D721Med (cell line): ENCODE results near the gene CPB2.

Source experiments
- DNase-seq: peaks from one replicate; pipeline ENCODE4 v3.0.0; 2011; ENCODE audit warnings: low spot score; ENCODE audit not compliant: insufficient read length
- FAIRE-seq: peaks from 2 replicates; lab custom pipeline; 2011; peaks lifted over from hg19 to GRCh38; lab: Jason Lieb, UNC
- CTCF ChIP-seq: IDR thresholded peaks from 2 replicates; pipeline ENCODE4 v1.5.1; 2012; ENCODE audit warnings: mild to moderate bottlenecking, control low read depth; ENCODE audit not compliant: insufficient read depth; ENCODE audit errors: missing control alignments

The CPB2 gene

GRCh38 chr13:46126552-46127357 lies 21.9 kb upstream of the CPB2 start:
- FAIRE-seq (peak; percentile 63), DNase-seq (peak; percentile 40)
- TF ChIP-seq CTCF, result peak; percentile 95

DNA sequence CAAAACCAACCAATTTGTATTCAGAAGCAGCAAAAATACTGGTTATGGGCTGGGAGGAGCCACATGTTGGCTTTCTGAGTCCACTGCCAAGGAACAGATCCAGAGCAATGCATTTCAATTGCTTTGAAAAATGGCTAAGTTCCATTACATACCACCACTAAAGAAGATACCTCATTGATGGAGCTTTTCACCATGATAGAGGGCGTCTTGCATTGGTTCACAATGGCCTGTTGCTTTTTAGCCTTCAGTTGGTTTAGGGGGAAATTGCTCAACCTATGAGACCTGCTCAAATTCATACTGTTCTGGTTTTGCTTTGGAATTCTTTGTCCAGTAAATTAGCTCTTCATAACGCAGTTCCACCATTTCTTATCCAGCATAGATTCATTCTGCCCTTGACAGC lies 21.2 kb upstream of the CPB2 start:
- DNase-seq, result no peak

GRCh38 chr13:46124967-46125933 lies 20.4 kb upstream of the CPB2 start:
- FAIRE-seq (no peak), DNase-seq (no peak)

More for the DNA sequence above, 21.2 kb upstream of the CPB2 start:
- no peak for FAIRE-seq
- no peak for TF ChIP-seq CTCF

GRCh38 chr13:46124531-46124966 lies 19.7 kb upstream of the CPB2 start:
- FAIRE-seq (no peak), DNase-seq (no peak)
- TF ChIP-seq CTCF, result no peak

More at GRCh38 chr13:46124967-46125933, 20.4 kb upstream of the CPB2 start:
- no peak for TF ChIP-seq CTCF

DNA sequence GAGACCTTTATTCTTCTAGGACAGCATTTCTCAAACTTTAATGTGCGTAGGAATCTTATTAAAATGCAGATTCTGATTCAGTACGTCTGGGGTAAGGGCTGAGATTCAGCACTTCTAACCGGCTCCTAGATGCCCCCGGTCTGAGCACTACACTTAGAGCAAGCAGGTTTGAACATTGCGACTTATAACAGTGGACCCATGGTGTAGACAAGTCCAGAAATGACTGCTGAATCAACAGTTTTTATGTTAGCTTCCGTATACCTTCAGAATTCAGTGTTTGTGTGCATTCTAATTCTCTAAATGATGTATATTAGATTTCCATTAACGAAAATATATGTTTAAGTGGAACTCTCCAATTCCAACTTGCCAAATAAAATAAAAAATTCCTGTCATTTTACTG lies 17.5 kb upstream of the CPB2 start:
- FAIRE-seq (no peak), DNase-seq (no peak)
- no peak for TF ChIP-seq CTCF

DNA sequence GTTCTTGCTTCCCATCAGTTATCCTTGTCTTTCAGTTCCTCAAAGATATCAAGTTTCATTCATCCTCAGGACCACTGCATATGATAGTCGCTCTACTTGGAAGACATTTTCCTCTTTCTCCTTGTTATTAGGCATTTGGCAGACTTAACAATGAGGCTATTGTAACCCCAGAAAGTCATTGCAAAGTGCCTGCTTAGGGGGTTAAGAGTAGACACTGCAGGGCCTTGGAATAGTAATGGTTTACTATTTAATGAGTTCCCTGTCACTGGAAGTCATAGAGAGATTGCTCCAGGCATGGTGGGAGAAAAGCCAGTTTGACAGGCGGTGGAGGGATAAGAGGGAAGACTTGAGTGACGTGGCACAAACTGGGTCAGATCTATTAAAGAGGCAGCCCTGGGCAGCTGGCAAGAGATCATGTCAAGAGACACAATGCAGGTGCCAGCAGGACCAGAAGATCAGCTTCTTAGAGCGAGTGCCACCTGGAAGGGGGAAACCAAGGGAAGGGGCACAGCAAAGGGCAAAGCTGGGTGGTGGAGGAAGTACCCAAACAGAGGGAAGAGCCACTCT lies 16.8 kb upstream of the CPB2 start:
- FAIRE-seq (no peak), DNase-seq (no peak)
- no peak for TF ChIP-seq CTCF
